HG02798 (cell line): Measurements from ENCODE around the gene C2orf49.

Experiments
- ATAC-seq: cut with Tn5 transposase; IDR thresholded peaks from one replicate; pipeline ENCODE4 v1.9.1; 2021; ENCODE audit warnings: mild to moderate bottlenecking; ENCODE audit not compliant: unreplicated experiment, poor library complexity

The C2orf49 gene

DNA sequence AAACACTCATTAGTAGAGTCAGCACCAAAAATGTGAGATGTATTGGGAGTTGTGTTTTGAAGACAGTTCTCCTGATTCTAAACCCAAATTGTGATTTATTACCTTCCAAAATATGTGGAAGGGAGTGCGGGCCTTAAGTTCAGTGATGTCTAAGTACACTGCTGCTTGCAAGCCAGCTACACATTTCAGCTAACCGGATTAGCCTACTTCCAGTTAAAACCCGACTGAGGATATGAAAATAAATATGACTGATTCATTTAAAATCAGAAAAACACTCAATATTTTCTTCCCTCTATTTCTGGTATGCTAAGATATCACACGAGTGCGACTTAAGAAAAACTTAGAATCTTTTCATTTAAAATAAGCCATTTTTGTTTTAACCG, 60.6 kb downstream of the C2orf49 start:
- no peak for ATAC-seq

DNA sequence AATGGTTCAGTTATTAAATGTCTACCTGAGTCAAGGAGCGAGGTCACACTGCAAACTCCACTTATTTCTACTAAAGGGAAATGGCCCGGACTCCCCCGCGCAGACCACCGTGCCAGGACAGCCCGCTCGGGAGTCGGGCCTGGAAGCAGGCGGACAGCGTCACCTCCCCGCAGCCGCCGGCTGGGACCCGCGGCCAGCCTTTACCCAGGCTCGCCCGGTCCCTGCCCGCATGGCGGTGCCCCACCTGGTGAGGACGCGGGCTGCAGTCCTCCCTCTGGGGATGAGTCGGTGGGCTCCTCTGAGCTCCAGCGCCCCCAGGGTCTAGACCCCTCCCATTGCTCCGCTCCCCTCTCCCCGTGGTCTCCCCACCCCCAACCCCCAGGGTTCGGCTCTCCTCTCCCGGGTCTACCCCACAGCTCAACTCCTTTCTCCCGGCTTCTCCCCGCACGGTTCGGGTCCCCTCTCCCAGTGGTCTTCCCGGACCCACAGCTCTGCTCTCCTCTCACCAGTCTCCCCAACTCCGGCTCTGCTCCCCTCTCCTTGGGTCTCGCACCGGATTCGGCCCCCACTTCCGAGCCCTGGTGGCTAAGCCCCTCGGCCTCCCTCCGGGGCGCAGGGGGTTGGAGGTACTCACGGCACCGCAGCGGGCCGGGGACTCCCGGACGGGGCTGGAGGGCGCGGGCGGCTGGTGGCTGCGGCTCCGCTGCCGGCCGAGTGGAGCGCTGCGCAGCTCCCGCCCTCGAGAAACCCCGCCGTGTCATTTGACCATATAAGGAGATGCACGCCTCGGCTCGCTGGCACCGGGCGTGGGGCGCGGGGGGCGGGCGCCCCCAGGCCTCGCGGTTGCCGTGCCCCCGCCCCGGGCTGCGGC, 61.2 kb downstream of the C2orf49 start, which contains the start of gene FHL2:
Gene FHL2 (minus strand): TSS at position 716 of the 871 bp plus-strand sequence. CDS start 12,535 bp downstream, outside the sequence.
- peak; percentile 98 for ATAC-seq
